A549 (cell line): ENCODE results near the gene ANKRD18A. TPM values are rescaled to one million over a fixed set of nuclear protein-coding genes. Genes with fewer than 3 reads are reported as not detected.

Source experiments
- ATAC-seq, 2 experiments: fragments of 200-7000 bp in 1 of 2; fragments of >200 bp in 1 of 2; cut with Nextera tagmentation in 1 of 2; cut with Tn5 transposase in 1 of 2; 3 replicates each; pipeline versions ENCODE4 v1.8.0 to v1.9.1; 2018 to 2020; ENCODE audit warnings: mild to moderate bottlenecking in 1 of 2, moderate library complexity in 1 of 2
- CTCF ChIA-PET: fragments of 300-600 bp; sonication (Branson Sonifier 250); formaldehyde crosslinking; extraction: SDS; loops from one replicate; lab custom pipeline; 2021; ENCODE audit warnings: antibody characterized with exemption, inconsistent platforms; lab: Yijun Ruan, JAX
- POLR2A ChIA-PET: fragments of 350-600 bp; formaldehyde crosslinking; extraction: SDS; loops from one replicate; lab custom pipeline; 2021; ENCODE audit warnings: antibody characterized with exemption, inconsistent platforms; lab: Yijun Ruan, JAX
- DNase-seq, 2 experiments: peaks; one replicate each; pipeline versions ENCODE4 v3.0.0 to v3.0.0-alpha.2; 2011 to 2016; ENCODE audit warnings: low read depth in 1 of 2, low spot score in 1 of 2
- FAIRE-seq: peaks from 2 replicates; lab custom pipeline; 2011; peaks lifted over from hg19 to GRCh38; lab: Jason Lieb, UNC
- H3K27ac ChIP-seq, 2 experiments: fragments of >200 bp; sonication (Bioruptor Twin); formaldehyde crosslinking; 3 replicates each; pipeline ENCODE4 v1.5.1; 2016 to 2017
- H3K4me1 ChIP-seq: fragments of >200 bp; sonication (Bioruptor Twin); formaldehyde crosslinking; 3 replicates; pipeline ENCODE4 v1.6.1; 2016
- H3K4me2 ChIP-seq: fragments of >200 bp; sonication (Bioruptor Twin); formaldehyde crosslinking; 3 replicates; pipeline ENCODE4 v1.6.1; 2016
- H3K4me3 ChIP-seq: fragments of >200 bp; sonication (Bioruptor Twin); formaldehyde crosslinking; 3 replicates; pipeline ENCODE4 v1.5.1; 2016
- H3K9me3 ChIP-seq: fragments of >200 bp; sonication (Bioruptor Twin); formaldehyde crosslinking; 3 replicates; pipeline ENCODE4 v1.6.1; 2016
- BCL3 ChIP-seq: fragments of >200 bp; sonication (Bioruptor Twin); formaldehyde crosslinking; IDR thresholded peaks from 3 replicates; pipeline ENCODE4 v1.6.1; 2016
- CEBPB ChIP-seq, 2 experiments: fragments of >200 bp in 1 of 2; sonication (Bioruptor Twin) in 1 of 2; formaldehyde crosslinking in 1 of 2; IDR thresholded peaks; 2 replicates each; pipeline ENCODE4 v1.6.1; 2012 to 2016
- CTCF ChIP-seq: fragments of >200 bp; sonication (Bioruptor Twin); formaldehyde crosslinking; IDR thresholded peaks from 3 replicates; pipeline ENCODE4 v1.5.1; 2016
- E2F6 ChIP-seq: IDR thresholded peaks from 2 replicates; pipeline ENCODE4 v1.6.1; 2012; ENCODE audit warnings: low read depth, borderline replicate concordance
- ELK1 ChIP-seq: fragments of 150-350 bp; IDR thresholded peaks from 2 replicates; pipeline ENCODE4 v1.6.1; 2014; ENCODE audit warnings: low read depth, mild to moderate bottlenecking, low read length
- ESRRA ChIP-seq: fragments of 150-350 bp; IDR thresholded peaks from 2 replicates; pipeline ENCODE4 v1.6.1; 2014; ENCODE audit warnings: mild to moderate bottlenecking, low read length, borderline replicate concordance
- FOSB ChIP-seq: fragments of 250-450 bp; sonication (Bioruptor Pico); IDR thresholded peaks from 2 replicates; pipeline ENCODE4 v1.5.0; 2020; ENCODE audit warnings: mild to moderate bottlenecking, moderate library complexity
- GATA3 ChIP-seq: IDR thresholded peaks from 2 replicates; pipeline ENCODE4 v1.6.1; 2012; ENCODE audit warnings: borderline replicate concordance
- HOXB13 ChIP-seq: fragments of 250-450 bp; sonication (Bioruptor Pico); IDR thresholded peaks from 2 replicates; pipeline ENCODE4 v1.5.0; 2020; ENCODE audit warnings: low read depth, mild to moderate bottlenecking, moderate library complexity
- JUNB ChIP-seq: fragments of >200 bp; sonication (Bioruptor Twin); formaldehyde crosslinking; IDR thresholded peaks from 2 replicates; pipeline ENCODE4 v1.6.1; 2016
- NR3C1 ChIP-seq: fragments of >200 bp; sonication (Bioruptor Twin); formaldehyde crosslinking; IDR thresholded peaks from 3 replicates; pipeline ENCODE4 v1.6.1; 2017
- POLR2A ChIP-seq: IDR thresholded peaks from 2 replicates; pipeline ENCODE4 v1.6.1; 2012; ENCODE audit warnings: mild to moderate bottlenecking, low read length
- RAD21 ChIP-seq, 2 experiments: fragments of >200 bp in 1 of 2; sonication (Bioruptor Twin) in 1 of 2; formaldehyde crosslinking in 1 of 2; IDR thresholded peaks in 1 of 2; conservative IDR thresholded peaks in 1 of 2; 2 replicates in 1 of 2; 3 replicates in 1 of 2; pipeline ENCODE4 v1.6.1; 2012 to 2018; ENCODE audit warnings: inconsistent platforms in 1 of 2
- RCOR1 ChIP-seq: fragments of 150-350 bp; IDR thresholded peaks from 2 replicates; pipeline ENCODE4 v1.6.1; 2014; ENCODE audit warnings: antibody characterized with exemption, low read length, low read depth
- REST ChIP-seq: fragments of 200-600 bp; sonication (generic); IDR thresholded peaks from 2 replicates; pipeline ENCODE4 v1.6.1; 2016; ENCODE audit warnings: antibody characterized with exemption, mild to moderate bottlenecking, moderate library complexity
- ZFP36 ChIP-seq: fragments of 450-650 bp; IDR thresholded peaks from 2 replicates; pipeline ENCODE4 v1.6.1; 2014; ENCODE audit warnings: borderline replicate concordance; ENCODE audit not compliant: partially characterized antibody
- ZNF302 ChIP-seq: fragments of 250-450 bp; sonication (Bioruptor Pico); IDR thresholded peaks from 2 replicates; pipeline ENCODE4 v1.9.0; 2021; ENCODE audit warnings: inconsistent platforms, mild to moderate bottlenecking, moderate library complexity
- ZSCAN20 ChIP-seq: fragments of 250-450 bp; sonication (Bioruptor Pico); IDR thresholded peaks from 2 replicates; pipeline ENCODE4 v1.8.0; 2022; ENCODE audit warnings: mild to moderate bottlenecking, moderate library complexity
- WGBS: methylation state at CpG from one replicate; pipeline ENCODE4 v1.1.6; 2017; ENCODE audit errors: missing lambda C conversion rate; 5-methylcytosine and 5-hydroxymethylcytosine counted together
- polyA plus RNA-seq, 4 experiments: library from polyadenylated mRNA; depleted of rRNA in 3 of 4; stranded (reverse); fragments of >200 nt; fragmentation: RNase III in 1 of 4; extraction: RNeasy Plus Mini Kit Qiagen cat#74134 plus additional on column Dnase treatment in 1 of 4; gene quantifications; 2 replicates in 3 of 4; 3 replicates in 1 of 4; pipeline ENCODE4 v1.2.3, GENCODE V29; 2011 to 2017
- small RNA-seq, 6 experiments: library from RNA; depleted of rRNA; stranded (forward); fragments of <200 nt; gene quantifications; one replicate each; pipeline ENCODE3, GENCODE V24; 2012

ANKRD18A gene
- polyA plus RNA-seq, 2 of the 4 experiments (the other 2 are of a cell fraction) = 4.0 to 15.9 TPM

- TF ChIP-seq HOXB13 (no peak), NR3C1 (no peak), RCOR1 (no peak), FOSB (CRISPR knock-in tag) (no peak)
Measured at GRCh38 chr9:38523121-38523520, 97.3 kb downstream of the ANKRD18A start (continued).

GRCh38 chr9:38521762-38522161 lies 98.6 kb downstream of the ANKRD18A start:
- TF ChIP-seq ELK1 (no peak), RAD21 (conservative IDR thresholded peaks at IDR 0.05 in 1 of 2, IDR thresholded peaks at IDR 0.05 in 1 of 2) (no peak), REST (no peak), ZNF302 (no peak), ZFP36 (no peak), CEBPB (IDR thresholded peaks at IDR 0.05) (no peak), FOSB (CRISPR knock-in tag) (no peak), JUNB (no peak), POLR2A (no peak), ZSCAN20 (no peak), CTCF (no peak), ESRRA (no peak), GATA3 (no peak), E2F6 (no peak), BCL3 (no peak)
- FAIRE-seq (no peak), ATAC-seq (no peak), DNase-seq (no peak)
- no peaks in the 10 kb centered on the region for H3K9me3 ChIP-seq
- no peak overlapping the region for H3K4me2 ChIP-seq
- no peak overlapping the region for H3K27ac ChIP-seq
- peaks cover 6% of the 10 kb centered on the region; the same call in 2 of the 3 replicates for H3K4me1 ChIP-seq
- ChIA-PET POLR2A (no interaction called here), CTCF (no interaction called here)
- WGBS = 82% methylated on average over 2 of the region's 2 CpGs
- no peak overlapping the region for H3K4me3 ChIP-seq

Small RNA genes lying within 50 kb of the gene (small RNA-seq; reads per million reads assigned to genes)
- gene AL390726.1 = 0 to 2.1 (median 0) reads per million in 6 experiments
- gene AL390726.2 = 0 reads per million in 6 experiments
- gene AL390726.3 = 0 reads per million in 6 experiments
- 0 reads per million in 6 experiments for gene AL390726.4
- 0 reads per million in 6 experiments for gene AL390726.5

Other genes with a start within 250 kb of the ANKRD18A start
- 39.7 and 40.2 TPM in 2 replicates for gene ALDH1B1, start 227.9 kb downstream of the ANKRD18A start, polyA plus RNA-seq (2011; rRNA removed)
- 71.8 to 76.0 TPM (median 75.8 TPM) in 3 replicates for gene ALDH1B1, start 227.9 kb downstream of the ANKRD18A start, polyA plus RNA-seq (2017; fragmentation: RNase III; extraction: RNeasy Plus Mini Kit Qiagen cat#74134 plus additional on column Dnase treatment)
- gene IGFBPL1, start 196.1 kb downstream of the ANKRD18A start, polyA plus RNA-seq (2011; rRNA removed) = 2.5 and 2.9 TPM in 2 replicates
- 2.7 to 3.0 TPM (median 2.7 TPM) in 3 replicates for gene IGFBPL1, start 196.1 kb downstream of the ANKRD18A start, polyA plus RNA-seq (2017; fragmentation: RNase III; extraction: RNeasy Plus Mini Kit Qiagen cat#74134 plus additional on column Dnase treatment)
- gene FAM240B, start 99.5 kb upstream of the ANKRD18A start, polyA plus RNA-seq (2011; rRNA removed) = not detected in 2 replicates
- gene FAM240B, start 99.5 kb upstream of the ANKRD18A start, polyA plus RNA-seq (2017; fragmentation: RNase III; extraction: RNeasy Plus Mini Kit Qiagen cat#74134 plus additional on column Dnase treatment) = not detected in 3 replicates